Esophagus muscularis mucosa (tissue), 4 donors: ENCODE results near the gene RIN2. TPM values are rescaled to one million over a fixed set of nuclear protein-coding genes. Genes with fewer than 3 reads are reported as not detected.

Experiments
- DNase-seq: peaks from one replicate; pipeline ENCODE4 v3.0.0-alpha.2; 2017; ENCODE audit errors: extremely low spot score
- H3K27ac ChIP-seq, 4 donors: fragments of 200-600 bp; sonication (generic); replicated peaks in 1 of 4; 1 replicate in 3 of 4; 2 replicates in 1 of 4; pipeline ENCODE4 v1.5.1; 2016 to 2019; ENCODE audit warnings: mild to moderate bottlenecking in 1 of 4
- H3K27me3 ChIP-seq, 4 donors: fragments of 200-600 bp; sonication (generic); one replicate each; pipeline versions ENCODE4 v1.5.1 to v1.6.0; 2016 to 2019
- H3K36me3 ChIP-seq, 4 donors: fragments of 200-600 bp; sonication (generic); one replicate each; pipeline ENCODE4 v1.5.1; 2016 to 2019
- H3K4me1 ChIP-seq, 4 donors: fragments of 200-600 bp; sonication (generic); one replicate each; pipeline ENCODE4 v1.5.1; 2016 to 2019
- H3K4me3 ChIP-seq, 4 donors: fragments of 200-600 bp; sonication (generic); 1 replicate in 2 of 4; 2 replicates in 2 of 4; pipeline ENCODE4 v1.5.1; 2016 to 2019; ENCODE audit warnings: mild to moderate bottlenecking in 4 of 4, moderate library complexity in 1 of 4
- H3K9me3 ChIP-seq, 4 donors: fragments of 200-600 bp; sonication (generic); 1 replicate in 3 of 4; 2 replicates in 1 of 4; pipeline ENCODE4 v1.5.1; 2016 to 2019
- CTCF ChIP-seq, 3 experiments: fragments of 200-600 bp in 2 of 3; fragments of 450-650 bp in 1 of 3; sonication (generic) in 2 of 3; IDR thresholded peaks; one replicate each; pipeline ENCODE4 v1.5.1; 2017 to 2019; ENCODE audit warnings: antibody characterized with exemption in 3 of 3, mild to moderate bottlenecking in 2 of 3, moderate library complexity in 1 of 3
- EP300 ChIP-seq: sonication (generic); formaldehyde crosslinking; IDR thresholded peaks from one replicate; pipeline ENCODE4 v1.6.1; 2017; ENCODE audit warnings: antibody characterized with exemption
- POLR2A ChIP-seq: fragments of 450-650 bp; IDR thresholded peaks from one replicate; pipeline ENCODE4 v1.6.1; 2017; ENCODE audit warnings: antibody characterized with exemption, moderate library complexity, mild to moderate bottlenecking, low read depth
- POLR2AphosphoS5 ChIP-seq, 2 donors: sonication (generic); formaldehyde crosslinking; IDR thresholded peaks; one replicate each; pipeline ENCODE4 v1.6.1; 2017; ENCODE audit warnings: antibody characterized with exemption in 2 of 2
- WGBS: methylation state at CpG from one replicate; pipeline ENCODE4 v1.1.5; 2018; 5-methylcytosine and 5-hydroxymethylcytosine counted together
- intact Hi-C: fragments of 100-400 bp; cut with DNase I; formaldehyde crosslinking; loops from one replicate; pipeline ENCODE4 v1.15.1; 2023
- total RNA-seq, 4 donors: library from RNA; depleted of rRNA; stranded (reverse); fragments of >200 nt; gene quantifications; one replicate each; pipeline versions ENCODE4 v1.1.0 to v1.2.1, GENCODE V29; 2016

RIN2 gene
- 10 to 100 TPM; 49.8 to 65.1 (median 53.0) TPM for total RNA-seq

GRCh38 chr20:19758133-19758500, at the start of gene RIN2:
Gene RIN2 (plus strand): TSS chr20:19758258. CDS start chr20:19889602, 131,344 bp downstream.
- Histone ChIP-seq H3K4me3 (peak within 1 kb of the TSS; percentile 81 to 93 (median 90)), H3K4me1 (peaks cover 40 to 51% (median 47%) of the 10 kb centered on the region in 4 donors), H3K9me3 (no peaks in the 10 kb centered on the region), H3K36me3 (peaks cover 0 to 5% (median 0%) of the 10 kb centered on the region in 4 donors), H3K27ac (peak within 1 kb of the TSS; percentile 87 to 92 (median 90)), H3K27me3 (no peaks in the 10 kb centered on the region)
- TF ChIP-seq POLR2AphosphoS5 (IDR thresholded peaks at IDR 0.05) = no peak
- no peak for TF ChIP-seq EP300
- TF ChIP-seq CTCF (IDR thresholded peaks at IDR 0.05) = no peak
- TF ChIP-seq POLR2A = no peak
- no peak for DNase-seq
- intact Hi-C loops = loop anchor here (5.0 kb wide), 1 partner anchor 66 kb away; no protein-coding TSS in a partner anchor
- 0% methylated on average over 11 of the region's 25 CpGs for WGBS

GRCh38 chr20:19709635-19710335, 48.3 kb upstream of the RIN2 start:
- Histone ChIP-seq H3K4me3 (no peak overlapping the region), H3K27ac (no peak overlapping the region), H3K36me3 (no peaks in the 10 kb centered on the region), H3K9me3 (no peaks in the 10 kb centered on the region), H3K4me1 (peaks cover 0 to 59% (median 46%) of the 10 kb centered on the region in 4 donors), H3K27me3 (no peaks in the 10 kb centered on the region)
- DNase-seq = no peak
- WGBS = 100% methylated on average over 1 of the region's 1 CpG
- TF ChIP-seq POLR2AphosphoS5 (IDR thresholded peaks at IDR 0.05) = no peak
- TF ChIP-seq EP300 = no peak
- TF ChIP-seq CTCF (IDR thresholded peaks at IDR 0.05) = no peak
- TF ChIP-seq POLR2A = no peak
- intact Hi-C loops = no loop called here

GRCh38 chr20:19710336-19711120, 47.5 kb upstream of the RIN2 start:
- no peaks in the 10 kb centered on the region for H3K9me3 ChIP-seq
- TF ChIP-seq EP300 = no peak
- TF ChIP-seq POLR2AphosphoS5 (IDR thresholded peaks at IDR 0.05) = peak in 1 of 2 donors; percentile 33
- no peaks in the 10 kb centered on the region for H3K36me3 ChIP-seq
- no peak overlapping the region for H3K27ac ChIP-seq
- WGBS = 48% methylated on average over 5 of the region's 5 CpGs
- DNase-seq = no peak
- H3K27me3 ChIP-seq = no peaks in the 10 kb centered on the region
- intact Hi-C loops = no loop called here
- H3K4me3 ChIP-seq = no peak overlapping the region
- H3K4me1 ChIP-seq = peaks cover 0 to 62% (median 47%) of the 10 kb centered on the region in 4 donors

- no peak overlapping the region for H3K4me3 ChIP-seq
- H3K27ac ChIP-seq = no peak overlapping the region
- H3K36me3 ChIP-seq = no peaks in the 10 kb centered on the region
- intact Hi-C loops = no loop called here
- H3K9me3 ChIP-seq = no peaks in the 10 kb centered on the region
- H3K27me3 ChIP-seq = no peaks in the 10 kb centered on the region
- WGBS = 82% methylated on average over 11 of the region's 11 CpGs
- H3K4me1 ChIP-seq = peaks cover 0 to 62% (median 47%) of the 10 kb centered on the region in 4 donors
- TF ChIP-seq POLR2A = no peak
- no peak for TF ChIP-seq POLR2AphosphoS5 (IDR thresholded peaks at IDR 0.05)
- TF ChIP-seq EP300 = no peak
- TF ChIP-seq CTCF (IDR thresholded peaks at IDR 0.05) = no peak
- no peak for DNase-seq
These were observed 46.9 kb upstream of the RIN2 start for GRCh38 chr20:19711126-19711525.

GRCh38 chr20:19712721-19713260, 45.3 kb upstream of the RIN2 start:
- Histone ChIP-seq H3K4me1 (peaks cover 0 to 62% (median 47%) of the 10 kb centered on the region in 4 donors), H3K27me3 (no peaks in the 10 kb centered on the region), H3K36me3 (no peaks in the 10 kb centered on the region), H3K27ac (peak overlapping the region in 3 of 4 donors; percentile 40 to 71 (median 62)), H3K9me3 (no peaks in the 10 kb centered on the region), H3K4me3 (no peak overlapping the region)
- no peak for DNase-seq
- WGBS = 43% methylated on average over 4 of the region's 4 CpGs
- intact Hi-C loops = no loop called here
- no peak for TF ChIP-seq CTCF (IDR thresholded peaks at IDR 0.05)
- TF ChIP-seq POLR2AphosphoS5 (IDR thresholded peaks at IDR 0.05) = peak; percentile 57 to 73
